ENCODE measurements around the gene CT47A1.
"Not testable (repeated sequence)": the region's sequence is repeated elsewhere in the genome, so short reads cannot be mapped to it uniquely, and the experiment has no call there.

Gene CT47A1

DNA sequence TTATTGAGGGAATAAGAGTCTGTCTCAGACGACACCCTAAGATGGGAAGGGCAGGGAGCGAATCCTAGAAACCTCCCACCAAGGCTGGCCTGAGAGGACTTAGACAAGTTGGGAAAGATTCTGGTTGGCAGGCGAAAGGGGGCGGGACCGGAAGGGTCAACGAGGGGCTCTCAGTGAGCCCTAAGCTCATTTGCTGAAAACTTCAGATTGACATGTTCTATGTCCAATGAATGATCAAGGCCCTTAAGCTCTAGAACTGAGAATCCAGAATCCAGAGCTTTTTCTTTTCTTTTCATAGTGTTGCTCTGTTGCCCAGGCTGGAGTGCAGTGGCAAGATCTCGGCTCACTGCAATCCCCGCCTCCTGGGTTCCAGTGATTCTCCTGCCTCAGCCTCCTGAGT is at the start of gene CT47A1:
Gene CT47A1, minus strand, starts transcription at position 101 of the 400 bp plus-strand sequence. CDS start 231 bp downstream, outside the sequence.
- in situ Hi-C loops (cut with HindIII; ENCODE audit: low pct_ligation_motif_present, low pct_unique_long_range_greater_than_20kb, low sequenced_read_pairs); DNase-seq: not testable (repeated sequence)

DNA sequence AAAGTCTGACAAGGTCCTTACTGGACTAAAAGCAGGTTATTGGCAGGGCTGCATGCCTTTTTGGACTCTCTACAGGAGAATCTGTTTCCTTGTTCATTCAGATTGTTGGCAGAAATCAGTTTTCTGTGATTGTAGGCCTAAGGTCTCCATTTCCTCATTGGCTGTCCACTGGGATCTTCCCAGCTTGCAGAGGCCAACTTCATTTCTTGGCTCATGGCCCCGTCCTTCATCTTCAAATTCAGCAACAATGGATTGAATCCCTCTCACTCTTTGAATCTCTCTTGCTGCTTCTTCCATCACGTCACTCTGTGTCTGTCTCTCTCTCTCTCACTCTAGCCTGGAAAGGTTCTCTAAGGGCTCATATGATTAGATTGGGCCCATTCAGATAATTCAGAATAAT is 47.0 kb upstream of the CT47A1 start:
- in situ Hi-C loops (cut with HindIII; ENCODE audit: low pct_ligation_motif_present, low pct_unique_long_range_greater_than_20kb, low sequenced_read_pairs) = no loop called here
- DNase-seq = no peak

DNA sequence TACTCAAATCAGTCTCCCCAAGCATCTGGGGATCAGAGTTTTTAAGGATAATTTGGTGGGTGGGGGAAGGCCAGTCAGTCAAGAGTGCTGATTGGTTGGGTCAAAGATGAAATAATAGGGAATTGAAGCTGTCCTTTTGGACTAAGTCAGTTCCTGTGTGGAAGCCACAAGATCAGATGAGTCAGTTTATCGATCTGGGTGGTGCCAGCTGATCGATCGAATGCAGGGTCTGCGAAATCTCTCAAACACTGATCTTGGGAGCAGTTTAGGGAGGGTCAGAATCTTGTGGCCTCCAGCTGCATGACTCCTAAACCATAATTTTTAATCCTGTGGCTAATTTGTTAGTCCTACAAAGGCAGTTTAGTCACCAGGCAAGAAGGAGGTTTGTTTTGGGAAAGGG is 44.5 kb upstream of the CT47A1 start:
- in situ Hi-C loops (cut with HindIII; ENCODE audit: low pct_ligation_motif_present, low pct_unique_long_range_greater_than_20kb, low sequenced_read_pairs) = no loop called here

DNA sequence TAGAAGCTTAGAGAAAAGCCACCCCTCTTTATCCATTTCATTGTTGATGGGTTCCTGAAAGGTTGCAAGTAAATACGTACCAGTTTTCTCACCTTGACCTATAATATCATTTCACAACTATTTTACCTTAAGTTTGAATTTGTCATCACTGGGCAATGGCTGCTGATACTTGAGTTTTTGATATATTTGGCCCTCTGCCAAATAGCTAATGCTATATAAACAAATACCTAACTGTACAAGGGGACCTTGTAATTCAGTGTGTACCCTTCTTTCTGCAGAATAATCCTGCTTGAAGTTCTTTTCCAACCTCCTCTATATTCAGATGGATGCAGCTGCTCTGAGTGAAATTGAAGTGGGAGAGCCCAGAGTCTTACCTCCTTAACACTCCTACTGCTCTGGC is 42.9 kb upstream of the CT47A1 start:
- in situ Hi-C loops (cut with HindIII; ENCODE audit: low pct_ligation_motif_present, low pct_unique_long_range_greater_than_20kb, low sequenced_read_pairs) = no loop called here
- DNase-seq = no peak

More for the DNA sequence above, 44.5 kb upstream of the CT47A1 start:
- no peak for DNase-seq

DNA sequence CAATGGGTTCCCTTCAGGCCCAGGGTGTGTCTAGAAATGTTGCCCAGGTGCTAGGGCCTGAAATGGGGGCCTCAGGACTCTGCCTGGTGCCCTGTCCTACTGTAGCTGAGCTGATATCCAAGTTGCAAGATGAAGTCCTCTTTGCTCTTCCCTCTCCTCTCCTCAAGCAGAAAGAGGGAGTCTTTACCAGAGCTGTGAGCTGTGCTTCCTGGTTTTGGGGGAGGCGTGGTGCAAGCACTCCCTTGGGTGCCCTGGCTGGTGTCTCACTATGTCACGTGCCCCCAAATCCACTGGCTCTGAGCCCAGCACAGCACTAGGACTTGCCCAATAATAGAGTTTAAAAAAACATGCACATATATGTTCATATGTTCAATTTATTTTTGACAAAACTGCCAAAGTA is 29.3 kb upstream of the CT47A1 start:
- in situ Hi-C loops (cut with HindIII; ENCODE audit: low pct_ligation_motif_present, low pct_unique_long_range_greater_than_20kb, low sequenced_read_pairs) = no loop called here
- no peak for DNase-seq

DNA sequence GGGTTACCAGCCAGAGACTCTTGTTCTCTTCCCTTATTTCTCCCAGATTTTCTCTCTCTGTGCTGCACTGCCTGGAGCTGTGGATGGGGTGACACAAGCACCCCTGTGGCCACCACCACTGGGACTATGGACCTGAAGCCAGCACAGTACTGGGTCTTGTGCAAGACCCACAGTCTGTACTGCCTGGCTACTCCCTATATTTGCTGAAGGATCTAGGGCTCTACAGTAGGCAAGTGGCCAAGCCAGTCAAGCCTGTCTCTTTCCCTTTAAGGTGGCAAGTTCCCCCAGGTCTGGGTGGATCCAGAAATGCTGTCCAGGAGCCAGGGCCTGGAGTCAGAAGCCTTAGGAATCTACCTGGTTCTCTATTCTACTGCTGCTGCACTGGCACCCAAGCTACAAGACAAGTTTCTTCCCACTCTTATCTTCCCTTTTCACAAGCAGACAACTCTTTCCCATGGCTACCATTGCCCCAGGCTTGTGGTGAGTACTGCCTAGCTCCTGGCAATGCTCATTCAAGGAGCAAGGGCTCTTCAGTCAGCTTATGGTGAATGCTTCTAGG is 28.4 kb upstream of the CT47A1 start:
- no peak for DNase-seq
- in situ Hi-C loops (cut with HindIII; ENCODE audit: low pct_ligation_motif_present, low pct_unique_long_range_greater_than_20kb, low sequenced_read_pairs) = no loop called here

DNA sequence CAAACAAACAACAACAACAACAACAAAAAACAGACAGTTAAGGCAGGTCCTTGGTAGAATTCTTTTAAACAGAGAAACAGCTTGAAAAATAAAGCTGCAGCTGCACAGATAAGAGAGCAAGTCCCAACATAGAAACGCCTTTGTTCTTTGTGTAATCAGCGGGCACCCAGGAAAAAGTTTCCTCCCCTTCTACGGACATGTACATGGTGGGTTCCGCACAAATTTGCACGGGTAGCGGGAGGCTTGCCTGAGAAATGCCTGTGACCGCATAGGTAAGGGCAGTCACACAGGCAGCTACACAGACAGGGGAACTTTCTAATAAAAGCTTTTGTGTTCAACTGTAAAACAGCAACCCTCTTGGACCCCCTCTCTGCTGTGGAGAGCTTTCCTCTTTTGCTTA is 25.7 kb upstream of the CT47A1 start:
- in situ Hi-C loops (cut with HindIII; ENCODE audit: low pct_ligation_motif_present, low pct_unique_long_range_greater_than_20kb, low sequenced_read_pairs) = no loop called here
- DNase-seq = no peak

DNA sequence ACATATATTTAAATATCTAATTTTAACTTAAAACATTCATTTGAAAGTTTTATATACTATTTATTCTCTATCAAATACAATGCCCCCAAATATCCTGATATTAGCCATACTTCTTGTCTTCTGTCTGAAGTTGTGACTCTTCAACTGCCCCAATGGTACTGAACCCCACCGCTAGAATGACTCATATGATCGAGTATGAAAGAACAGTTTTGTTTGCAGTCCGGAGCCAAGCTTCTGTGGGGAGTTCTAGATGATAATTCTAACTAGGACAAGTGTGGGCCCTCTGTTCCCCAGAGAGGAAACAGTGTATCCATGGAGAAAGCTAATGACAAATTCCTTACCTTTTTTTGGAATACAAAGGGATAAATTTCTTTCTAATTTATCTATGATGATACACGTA is 24.7 kb upstream of the CT47A1 start:
- DNase-seq = no peak
- in situ Hi-C loops (cut with HindIII; ENCODE audit: low pct_ligation_motif_present, low pct_unique_long_range_greater_than_20kb, low sequenced_read_pairs) = no loop called here

DNA sequence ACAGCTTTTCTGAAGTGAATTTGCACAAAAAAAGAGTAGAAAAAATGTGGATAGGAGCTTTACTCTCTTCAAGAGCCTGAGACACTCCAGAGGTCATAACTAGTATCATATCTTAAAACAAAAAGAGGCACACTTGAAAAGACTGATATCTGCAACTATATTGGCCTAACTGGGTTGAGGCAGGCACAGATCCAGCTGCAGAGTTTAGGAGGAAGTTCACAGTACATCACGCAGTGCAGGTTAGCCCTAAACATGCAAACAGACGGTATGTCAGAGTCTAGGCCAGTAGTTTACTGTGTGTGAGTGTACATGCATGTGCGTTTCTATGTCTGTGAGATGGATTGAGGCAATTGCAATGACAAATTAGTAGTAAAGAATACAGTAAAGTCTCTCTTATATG is 24.2 kb upstream of the CT47A1 start:
- in situ Hi-C loops (cut with HindIII; ENCODE audit: low pct_ligation_motif_present, low pct_unique_long_range_greater_than_20kb, low sequenced_read_pairs) = no loop called here
- no peak for DNase-seq

DNA sequence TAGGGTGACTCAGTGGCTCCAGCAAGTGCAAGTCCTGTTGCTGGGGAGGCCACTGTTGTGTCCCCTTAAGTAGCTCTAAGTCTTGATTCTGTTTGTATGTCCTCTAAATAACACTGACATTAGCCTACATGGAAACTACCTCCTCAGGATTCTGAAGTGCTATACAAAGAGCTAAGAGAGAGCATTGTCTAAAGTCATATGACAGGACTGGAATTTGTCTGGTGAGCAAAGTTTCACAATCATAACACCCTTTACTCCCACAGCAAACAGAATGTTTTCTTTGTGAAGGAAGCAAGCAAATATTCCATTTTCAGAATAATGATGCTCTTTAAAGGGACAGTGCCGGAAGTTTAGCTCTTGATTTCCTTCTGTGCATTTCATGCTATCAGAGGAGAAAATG is 23.4 kb upstream of the CT47A1 start:
- no peak for DNase-seq
- in situ Hi-C loops (cut with HindIII; ENCODE audit: low pct_ligation_motif_present, low pct_unique_long_range_greater_than_20kb, low sequenced_read_pairs) = no loop called here

DNA sequence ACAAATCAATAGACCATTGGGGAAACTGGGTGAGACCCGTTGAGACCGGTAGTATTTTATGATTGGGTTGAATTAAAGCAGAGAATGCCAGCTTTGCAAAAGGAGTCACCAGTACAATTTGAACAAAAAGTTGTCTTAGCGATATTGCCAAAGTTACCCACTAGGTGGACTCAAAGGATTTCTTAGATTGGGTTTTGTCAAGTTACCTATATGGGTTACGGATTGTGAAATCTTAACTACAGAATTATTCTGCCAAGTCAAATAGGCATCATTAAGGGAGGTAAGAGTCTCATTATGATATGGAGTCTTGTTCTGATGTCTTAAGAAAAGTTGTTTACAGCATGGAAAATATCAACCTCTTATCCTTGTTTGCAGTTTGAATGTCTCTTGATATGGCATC is 15.0 kb upstream of the CT47A1 start:
- peak; percentile 7 for DNase-seq
- in situ Hi-C loops (cut with HindIII; ENCODE audit: low pct_ligation_motif_present, low pct_unique_long_range_greater_than_20kb, low sequenced_read_pairs) = no loop called here

DNA sequence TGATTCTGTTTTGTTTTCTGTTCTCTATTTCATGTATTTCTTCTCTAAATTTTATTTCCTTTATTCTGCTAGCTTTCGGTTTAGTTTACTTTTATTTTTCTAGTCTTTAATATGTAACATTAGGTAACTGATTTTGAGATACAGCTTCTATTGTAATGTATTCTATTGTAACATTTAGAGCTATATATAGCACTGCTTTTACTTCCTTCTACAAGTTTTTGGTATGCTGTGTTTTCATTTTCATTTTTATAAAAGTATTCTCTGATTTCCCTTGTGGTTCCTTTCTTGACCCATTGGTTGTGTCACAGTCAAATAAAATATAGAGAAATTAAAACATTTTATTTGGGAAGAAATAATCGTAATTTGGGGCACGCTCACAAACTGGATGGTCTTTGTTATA is 13.9 kb upstream of the CT47A1 start:
- in situ Hi-C loops (cut with HindIII; ENCODE audit: low pct_ligation_motif_present, low pct_unique_long_range_greater_than_20kb, low sequenced_read_pairs) = no loop called here
- DNase-seq = no peak

DNA sequence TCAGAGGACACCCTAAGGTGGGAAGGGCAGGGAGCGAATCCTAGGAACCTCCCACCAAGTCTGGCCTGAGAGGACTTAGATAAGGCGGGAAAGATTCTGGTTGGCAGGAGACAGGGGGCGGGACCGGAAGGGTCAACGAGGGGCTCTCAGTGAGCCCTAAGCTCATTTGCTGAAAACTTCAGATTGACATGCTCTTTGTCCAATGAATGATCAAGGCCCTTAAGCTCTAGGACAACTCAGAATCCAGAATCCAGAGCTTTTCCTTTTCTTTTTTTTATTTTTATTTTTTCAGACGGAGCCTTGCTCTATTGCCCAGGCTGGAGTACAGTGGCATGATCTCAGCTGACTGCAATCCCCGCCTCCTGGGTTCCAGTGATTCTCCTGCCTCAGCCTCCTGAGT is 29.1 kb downstream of the CT47A1 start, which contains the start of gene CT47A7:
Gene CT47A7, minus strand, starts transcription at position 101 of the 400 bp plus-strand sequence. CDS start 255 bp downstream, outside the sequence.
- in situ Hi-C loops (cut with HindIII; ENCODE audit: low pct_ligation_motif_present, low pct_unique_long_range_greater_than_20kb, low sequenced_read_pairs); DNase-seq: not testable (repeated sequence)
